ENCODE results near the gene TMEM106C.

TMEM106C gene

DNA sequence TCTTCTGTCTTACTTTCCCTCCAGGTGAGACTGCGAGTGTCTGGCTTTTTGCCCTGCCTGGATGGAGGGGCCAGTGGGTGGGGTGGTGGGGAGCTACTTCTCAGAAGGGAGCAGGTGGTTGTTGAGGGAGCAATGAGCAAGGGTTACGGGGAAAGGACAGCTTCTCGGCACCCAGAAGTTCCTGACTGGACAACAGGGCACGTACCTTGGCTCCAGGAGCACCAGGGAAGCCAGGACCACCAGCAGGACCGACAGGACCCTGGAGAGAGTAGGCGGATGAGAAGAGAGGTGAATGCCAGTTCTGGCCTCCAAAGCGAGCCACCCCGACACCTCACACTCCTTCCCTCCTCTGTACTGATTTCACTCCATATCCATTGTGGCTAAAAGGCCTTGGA lies 25.6 kb downstream of the TMEM106C start:
- DNase-seq (ENCODE audit: low read depth) = no peak
- no peak overlapping the region for H3K4me3 ChIP-seq (ENCODE audit: low read depth, low read length)

GRCh38 chr12:47989666-47990065 lies 26.3 kb downstream of the TMEM106C start:
- H3K4me3 ChIP-seq (ENCODE audit: low read depth, low read length) = no peak overlapping the region
- no peak for DNase-seq (ENCODE audit: low read depth)

DNA sequence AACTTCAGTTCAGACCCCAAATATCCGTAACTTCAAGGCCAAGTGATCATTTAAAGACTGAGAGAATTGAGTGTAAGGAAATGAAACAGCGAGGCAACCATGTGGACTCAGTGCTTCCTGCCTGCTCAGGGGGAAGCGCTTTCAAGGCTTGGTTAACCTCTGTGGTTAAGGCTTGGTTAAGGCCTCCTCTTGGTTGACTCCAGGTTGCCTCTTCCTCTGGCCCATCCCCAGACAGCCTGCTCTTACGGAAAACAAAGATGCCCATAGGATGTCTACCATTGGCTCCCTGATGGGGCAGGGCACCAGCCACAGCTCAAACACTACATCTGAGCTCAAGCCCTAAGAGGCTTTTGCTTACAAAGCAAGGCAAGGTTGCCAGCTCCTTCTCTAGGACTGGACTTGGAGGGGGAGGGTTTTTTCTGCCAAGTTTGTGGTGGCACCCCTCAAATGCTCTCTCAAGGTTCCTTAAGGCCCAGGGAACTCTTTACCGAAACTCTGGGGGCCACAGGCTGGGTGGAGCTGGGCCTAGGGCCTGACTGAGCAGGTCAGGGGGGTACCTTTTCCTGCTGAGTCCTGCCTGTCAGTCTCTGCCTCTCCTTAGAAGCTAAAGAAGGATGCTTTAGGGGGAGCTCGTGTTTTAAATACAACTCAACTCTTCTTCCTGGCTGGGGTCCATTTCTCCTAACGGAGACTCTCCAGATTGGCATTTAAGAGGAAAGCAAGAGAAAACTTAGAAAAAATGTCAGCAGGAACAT lies 27.1 kb downstream of the TMEM106C start:
- DNase-seq (ENCODE audit: low read depth) = no peak
- H3K4me3 ChIP-seq (ENCODE audit: low read depth, low read length) = no peak overlapping the region

DNA sequence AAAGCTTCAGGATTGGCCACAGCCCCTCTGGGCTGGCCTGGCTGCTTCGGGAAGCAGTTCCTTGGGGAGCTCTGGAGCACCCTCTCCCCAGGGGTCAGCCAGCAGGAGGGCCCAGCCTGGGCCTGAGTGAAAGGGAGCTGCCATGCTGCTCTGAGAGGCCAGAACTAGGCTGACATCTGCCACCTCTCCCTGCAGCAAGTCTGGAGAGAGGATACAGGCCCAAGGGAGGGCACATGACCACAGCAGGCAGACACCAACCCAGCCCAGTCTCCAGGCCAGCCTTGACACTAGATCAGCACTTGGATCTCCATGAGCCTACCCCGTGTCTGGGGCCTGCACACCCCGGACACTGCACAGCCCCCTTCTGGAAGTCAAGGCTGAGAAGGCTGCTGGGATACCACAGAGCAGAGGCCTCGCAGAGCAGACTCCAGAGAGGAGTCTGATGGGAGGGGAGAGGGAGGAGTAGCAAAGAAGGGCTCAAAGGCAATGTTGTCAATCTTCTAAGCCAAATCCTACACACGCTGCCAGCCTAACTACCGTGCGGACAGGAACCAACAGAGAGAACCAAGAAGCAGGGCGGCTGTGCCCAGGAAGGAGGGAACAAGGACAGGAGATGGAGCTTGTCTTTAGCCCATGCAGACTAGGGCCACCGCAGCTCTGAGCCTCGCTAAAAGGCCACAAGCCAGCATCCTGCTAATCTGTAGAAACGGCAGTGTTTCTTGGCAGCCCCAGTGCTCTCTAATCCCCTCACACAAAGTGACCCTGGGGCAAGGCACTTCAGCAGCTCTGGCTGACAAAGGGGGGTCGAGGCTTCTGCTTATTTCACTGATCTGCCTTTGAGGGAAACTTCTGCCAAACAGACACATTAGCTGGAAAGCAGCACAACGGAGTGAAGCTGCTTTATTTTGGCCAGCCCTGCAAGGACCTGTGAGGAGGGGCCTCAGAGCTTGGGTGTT lies 28.0 kb downstream of the TMEM106C start:
- no peak overlapping the region for H3K4me3 ChIP-seq (ENCODE audit: low read depth, low read length)
- DNase-seq (ENCODE audit: low read depth) = no peak

- no peak for DNase-seq (ENCODE audit: low read depth)
- H3K4me3 ChIP-seq (ENCODE audit: low read depth, low read length) = no peak overlapping the region
Observed at GRCh38 chr12:47992776-47993175, 29.4 kb downstream of the TMEM106C start.

DNA sequence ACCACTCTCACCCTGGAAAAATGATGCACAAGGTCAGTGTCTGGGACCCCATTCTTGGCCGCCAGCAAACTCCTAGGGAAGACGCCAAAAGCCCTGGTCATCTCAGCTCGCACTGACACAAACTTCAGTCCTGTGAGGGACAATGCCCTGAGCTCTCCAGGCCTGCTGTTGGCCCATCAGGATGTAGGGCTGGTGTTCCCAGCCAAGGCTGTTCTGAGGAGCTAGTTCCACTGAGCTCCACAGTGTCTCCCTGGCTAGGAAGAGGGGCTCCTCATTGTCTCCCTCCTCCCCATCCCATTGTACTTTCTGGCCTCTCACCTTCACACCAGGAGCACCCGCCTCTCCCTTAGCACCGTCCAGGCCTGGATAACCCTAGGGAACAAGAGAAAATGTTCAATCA lies 30.1 kb downstream of the TMEM106C start:
- H3K4me3 ChIP-seq (ENCODE audit: low read depth, low read length) = no peak overlapping the region
- DNase-seq (ENCODE audit: low read depth) = no peak

DNA sequence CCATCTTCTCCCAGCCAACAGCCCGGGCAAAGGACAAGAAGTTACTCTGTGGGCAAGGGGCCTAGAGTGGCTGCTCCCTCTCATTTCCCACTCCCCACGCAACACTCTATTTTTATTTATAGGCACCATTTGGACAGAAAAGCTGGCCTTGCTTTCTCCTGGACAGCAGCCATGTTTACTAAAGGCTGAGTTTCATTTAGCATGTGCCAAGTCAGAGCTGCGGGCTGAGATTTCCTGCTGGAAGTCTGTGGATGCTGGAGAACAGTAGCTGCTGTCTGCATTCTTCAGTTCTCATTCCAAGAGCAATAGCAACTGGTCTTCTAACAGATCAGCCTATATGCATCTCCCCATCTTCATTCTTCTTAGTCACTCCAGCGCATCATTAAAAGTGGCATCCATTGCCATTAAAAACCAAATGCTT lies 32.6 kb downstream of the TMEM106C start:
- no peak overlapping the region for H3K4me3 ChIP-seq (ENCODE audit: low read depth, low read length)
- DNase-seq (ENCODE audit: low read depth) = peak; percentile 38

DNA sequence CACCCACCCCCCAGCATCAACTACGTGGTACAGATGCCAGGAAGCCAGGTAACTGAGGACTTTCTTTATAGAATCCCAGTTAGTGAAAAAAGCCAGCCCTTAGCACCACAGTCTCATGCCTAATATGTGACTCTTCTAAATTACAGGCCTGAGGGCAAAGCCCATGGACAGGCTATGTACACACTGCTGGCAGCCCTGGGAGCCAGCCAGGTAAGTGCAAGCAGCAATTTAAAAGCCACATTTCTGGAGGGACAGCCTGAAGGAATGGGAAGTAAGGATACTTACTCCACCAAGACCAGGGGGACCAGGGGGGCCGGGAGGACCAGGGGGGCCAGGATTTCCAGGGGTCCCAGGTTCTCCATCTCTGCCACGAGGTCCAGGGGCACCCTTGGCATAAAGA lies 33.9 kb downstream of the TMEM106C start:
- no peak overlapping the region for H3K4me3 ChIP-seq (ENCODE audit: low read depth, low read length)
- DNase-seq (ENCODE audit: low read depth) = no peak

GRCh38 chr12:47999816-48000215 lies 36.4 kb downstream of the TMEM106C start:
- H3K4me3 ChIP-seq (ENCODE audit: low read depth, low read length) = no peak overlapping the region
- no peak for DNase-seq (ENCODE audit: low read depth)

DNA sequence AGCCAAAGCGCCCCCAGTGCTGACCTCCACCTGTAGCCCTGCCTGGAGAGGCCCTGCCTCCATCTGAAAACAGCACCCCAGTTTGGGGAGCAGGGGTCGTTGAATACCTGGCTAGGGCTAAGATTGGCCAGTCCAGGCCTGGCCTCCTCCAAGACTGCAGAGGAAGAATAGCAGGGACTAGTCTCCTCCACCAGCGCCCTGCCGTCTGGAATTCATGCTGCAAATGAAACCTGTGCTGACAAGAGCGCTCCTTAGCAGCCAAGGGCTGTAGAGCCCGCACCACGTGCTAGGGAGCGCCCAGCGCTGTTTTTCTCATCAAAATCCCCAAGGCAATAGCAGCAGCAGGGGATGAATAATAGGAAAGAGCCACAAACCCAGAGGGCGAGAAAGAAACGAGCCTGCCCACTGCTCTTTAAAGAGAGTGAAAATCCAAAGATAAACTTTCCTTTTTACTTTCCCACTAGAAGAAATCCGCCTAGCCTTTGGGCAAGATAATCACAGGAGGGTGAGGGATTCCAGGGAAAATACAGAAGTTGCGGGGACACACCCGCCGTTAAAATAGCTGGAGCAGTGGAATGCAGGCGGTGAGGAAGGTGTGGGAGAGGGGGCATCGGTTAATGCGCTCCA lies 37.6 kb downstream of the TMEM106C start:
- DNase-seq (ENCODE audit: low read depth) = no peak
- H3K4me3 ChIP-seq (ENCODE audit: low read depth, low read length) = peak overlapping the region; percentile 53

DNA sequence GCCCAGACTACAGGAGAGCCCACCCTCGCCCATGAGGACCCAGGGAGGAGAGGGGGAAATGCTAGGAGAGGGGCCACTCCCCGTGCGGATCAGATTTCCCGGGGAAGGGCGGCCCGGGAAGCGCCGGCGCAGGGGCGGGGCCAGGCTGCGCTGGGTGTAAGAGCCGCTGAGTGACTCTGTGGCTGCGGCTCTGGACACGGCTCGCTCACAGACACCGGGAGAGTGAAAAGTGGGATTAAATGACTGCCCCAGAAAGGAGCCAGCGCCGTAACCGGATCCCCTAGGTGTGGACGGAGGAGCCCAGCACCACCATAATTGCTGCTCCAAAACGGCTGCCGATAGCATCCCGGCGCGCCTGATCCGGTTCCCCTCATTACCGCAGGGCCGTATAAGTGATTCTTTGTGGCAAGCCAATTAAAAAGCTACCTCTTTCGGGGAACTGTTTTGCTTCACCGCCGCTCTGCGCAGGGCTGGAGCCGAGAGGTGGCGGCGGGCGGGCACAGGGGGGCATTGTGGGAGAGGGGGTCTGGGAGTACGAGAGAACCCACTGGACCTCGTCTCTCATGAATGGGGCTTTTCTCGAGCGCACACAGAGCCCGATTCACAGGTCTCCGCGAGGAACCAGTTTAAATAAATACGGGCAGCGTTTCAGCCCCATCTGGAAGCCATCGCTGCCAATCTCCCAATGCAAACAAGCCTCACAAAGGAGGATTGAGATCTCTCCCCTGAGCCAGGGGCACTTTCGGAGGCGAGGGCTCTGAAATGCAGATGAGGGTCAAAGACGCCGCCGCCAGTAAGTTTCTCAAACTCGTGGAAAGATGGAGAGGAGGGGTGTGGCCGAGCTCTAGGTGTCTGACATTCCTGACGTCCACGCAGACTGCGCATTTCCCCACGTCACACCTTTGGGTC lies 38.4 kb downstream of the TMEM106C start:
- peak overlapping the region; percentile 53 for H3K4me3 ChIP-seq (ENCODE audit: low read depth, low read length)
- DNase-seq (ENCODE audit: low read depth) = no peak

DNA sequence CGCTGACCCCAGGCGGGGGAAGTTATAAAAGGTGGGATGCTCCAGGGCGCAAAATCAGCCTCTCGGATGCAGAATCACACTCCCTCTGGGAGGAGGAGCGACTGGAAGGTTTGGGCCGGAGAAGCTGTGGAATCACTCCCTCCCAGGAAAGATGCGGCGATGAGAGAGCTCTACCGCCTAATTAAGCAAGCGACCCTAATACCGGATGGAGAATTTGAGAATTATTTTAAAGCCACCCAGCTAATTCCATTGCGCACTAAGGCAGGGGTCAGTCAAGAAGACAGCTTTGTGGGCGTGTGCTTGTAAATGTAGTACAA lies 39.0 kb downstream of the TMEM106C start:
- no peak for DNase-seq (ENCODE audit: low read depth)
- peak overlapping the region; percentile 53 for H3K4me3 ChIP-seq (ENCODE audit: low read depth, low read length)

GRCh38 chr12:48002773-48003218 lies 39.4 kb downstream of the TMEM106C start:
- no peak for DNase-seq (ENCODE audit: low read depth)
- peak overlapping the region; percentile 53 for H3K4me3 ChIP-seq (ENCODE audit: low read depth, low read length)

GRCh38 chr12:48003226-48004052 lies 40.0 kb downstream of the TMEM106C start:
- DNase-seq (ENCODE audit: low read depth) = no peak
- H3K4me3 ChIP-seq (ENCODE audit: low read depth, low read length) = peak overlapping the region; percentile 37

GRCh38 chr12:48004053-48004941 lies 40.9 kb downstream of the TMEM106C start, which contains the start of gene COL2A1:
Gene COL2A1, minus strand, starts transcription at chr12:48004476. Its CDS starts 155 bp downstream, at chr12:48004321.
- peak within 1 kb of the TSS; percentile 37 for H3K4me3 ChIP-seq (ENCODE audit: low read depth, low read length)
- DNase-seq (ENCODE audit: low read depth) = no peak

DNA sequence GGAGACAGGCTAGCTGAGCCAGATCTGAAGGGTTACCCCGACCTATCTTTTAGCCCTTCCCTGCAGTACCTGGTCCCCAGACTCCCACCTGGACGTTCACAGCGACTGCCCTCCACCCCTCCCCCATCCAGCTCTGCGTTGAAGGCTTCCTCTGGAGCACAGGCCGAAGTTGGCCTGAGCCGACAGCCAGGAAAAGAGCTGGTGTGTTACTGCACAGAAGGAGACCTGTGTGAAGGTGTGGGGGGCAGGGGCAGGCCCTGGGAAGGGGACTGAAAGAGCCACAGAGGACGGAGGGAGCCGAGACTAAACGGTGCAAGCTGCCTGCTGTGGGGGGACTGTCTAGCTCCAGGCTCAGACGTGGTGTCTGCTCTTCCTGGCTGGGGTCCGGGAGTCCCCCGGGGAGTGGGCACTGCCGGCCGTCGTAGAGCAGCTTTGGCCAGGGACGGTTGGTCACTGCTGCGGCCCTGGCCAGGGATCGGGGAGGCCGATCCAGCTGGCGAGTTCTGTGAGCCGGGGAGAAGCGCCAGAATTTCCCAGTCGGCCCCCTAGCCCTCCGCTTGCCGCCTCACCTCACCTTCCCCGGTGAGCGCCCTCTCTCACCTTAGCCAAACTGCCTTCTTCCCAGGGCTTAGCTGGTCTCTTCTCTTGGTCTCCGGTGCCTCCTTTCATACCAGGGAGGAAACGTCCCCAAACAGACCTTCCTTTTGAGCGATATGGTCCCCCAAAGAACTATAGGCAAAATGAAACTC lies 41.8 kb downstream of the TMEM106C start:
- H3K4me3 ChIP-seq (ENCODE audit: low read depth, low read length) = no peak overlapping the region
- DNase-seq (ENCODE audit: low read depth) = no peak

DNA sequence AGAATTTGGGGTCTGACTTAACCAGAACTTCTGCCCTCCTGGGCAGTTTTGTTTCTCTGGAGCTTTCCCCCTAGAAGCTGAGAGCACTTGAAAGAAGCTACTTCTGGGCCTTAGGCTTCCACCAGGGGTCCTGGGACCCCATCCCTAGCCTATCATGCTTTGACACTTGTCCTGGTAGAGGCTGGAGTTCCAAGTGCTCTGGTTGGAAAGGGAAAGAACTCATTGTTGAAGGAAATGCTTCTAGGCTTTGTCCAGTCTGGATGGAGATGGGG lies 42.3 kb downstream of the TMEM106C start:
- H3K4me3 ChIP-seq (ENCODE audit: low read depth, low read length) = no peak overlapping the region
- DNase-seq (ENCODE audit: low read depth) = no peak
